KOPT-K1 (cell line): ENCODE data around the gene DPH6.

Experiments used
- H3K27ac ChIP-seq: fragments of 200-600 bp; sonication (generic); 2 replicates; pipeline ENCODE4 v1.5.1; 2016; ENCODE audit warnings: antibody characterized with exemption, mild to moderate bottlenecking, low read depth, low read length; ENCODE audit not compliant: poor library complexity, severe bottlenecking
- H3K36me3 ChIP-seq: fragments of 200-600 bp; sonication (generic); 2 replicates; pipeline ENCODE4 v1.5.1; 2017; ENCODE audit warnings: antibody characterized with exemption, mild to moderate bottlenecking, low read length, moderate library complexity; ENCODE audit not compliant: insufficient read depth
- H3K9me3 ChIP-seq: fragments of 200-600 bp; sonication (generic); 2 replicates; pipeline ENCODE4 v1.5.1; 2017; ENCODE audit warnings: antibody characterized with exemption, low read length, mild to moderate bottlenecking; ENCODE audit not compliant: insufficient read depth, poor library complexity, severe bottlenecking

DPH6 gene

GRCh38 chr15:35327789-35328188, 218.2 kb downstream of the DPH6 start:
- Histone ChIP-seq H3K27ac (no peak overlapping the region), H3K9me3 (no peaks in the 10 kb centered on the region), H3K36me3 (no peaks in the 10 kb centered on the region)

- Histone ChIP-seq H3K36me3 (no peaks in the 10 kb centered on the region), H3K9me3 (no peaks in the 10 kb centered on the region), H3K27ac (no peak overlapping the region)
Observed at GRCh38 chr15:35325374-35325941, 220.5 kb downstream of the DPH6 start.

- no peaks in the 10 kb centered on the region for H3K9me3 ChIP-seq
- H3K36me3 ChIP-seq, result no peaks in the 10 kb centered on the region
- no peak overlapping the region for H3K27ac ChIP-seq
Observed at GRCh38 chr15:35323141-35323540, 222.8 kb downstream of the DPH6 start.

GRCh38 chr15:35321926-35322325, 224.0 kb downstream of the DPH6 start:
- Histone ChIP-seq H3K9me3 (no peaks in the 10 kb centered on the region), H3K36me3 (no peaks in the 10 kb centered on the region), H3K27ac (no peak overlapping the region)

- H3K36me3 ChIP-seq, result no peaks in the 10 kb centered on the region
- no peak overlapping the region for H3K27ac ChIP-seq
- no peaks in the 10 kb centered on the region for H3K9me3 ChIP-seq
Observed at GRCh38 chr15:35320911-35321310, 225.1 kb downstream of the DPH6 start.
